Heart right ventricle (tissue), 16 donors: Measurements from ENCODE around the gene FGD4. TPM values are rescaled to one million over a fixed set of nuclear protein-coding genes. Genes with fewer than 3 reads are reported as not detected.
A peak's percentile ranks its signal among the peaks of the same experiment; 100 is the strongest.

Source experiments
- ATAC-seq, 8 donors: fragments of 200-7000 bp; cut with Tn5 transposase; one replicate each; pipeline ENCODE4 v1.9.1; 2020; ENCODE audit warnings: mild to moderate bottlenecking in 8 of 8, moderate library complexity in 8 of 8, moderate number of reproducible peaks in 1 of 8
- DNase-seq, 2 donors: peaks; one replicate each; pipeline ENCODE4 v3.0.0-alpha.2; 2020
- H3K27ac ChIP-seq, 10 donors: fragments of 200-600 bp; sonication (generic) in 2 of 10; one replicate each; pipeline versions ENCODE4 v1.5.0 to v1.8.0; 2020 to 2022; ENCODE audit warnings: mild to moderate bottlenecking in 3 of 10
- H3K27me3 ChIP-seq, 7 donors: fragments of 200-600 bp; one replicate each; pipeline ENCODE4 v1.8.0; 2021 to 2022; ENCODE audit warnings: mild to moderate bottlenecking in 2 of 7
- H3K36me3 ChIP-seq, 9 donors: fragments of 200-600 bp; sonication (generic) in 1 of 9; one replicate each; pipeline versions ENCODE4 v1.5.0 to v1.8.0; 2020 to 2022; ENCODE audit warnings: mild to moderate bottlenecking in 2 of 9
- H3K4me1 ChIP-seq, 9 donors: fragments of 200-600 bp; sonication (generic) in 1 of 9; one replicate each; pipeline versions ENCODE4 v1.5.0 to v1.8.0; 2020 to 2022; ENCODE audit warnings: mild to moderate bottlenecking in 4 of 9
- H3K4me3 ChIP-seq, 10 donors: fragments of 200-600 bp; sonication (generic) in 2 of 10; one replicate each; pipeline versions ENCODE4 v1.5.0 to v1.8.0; 2020 to 2022; ENCODE audit warnings: mild to moderate bottlenecking in 7 of 10, moderate library complexity in 2 of 10
- H3K9me3 ChIP-seq, 11 donors: fragments of 200-600 bp in 10 of 11; sonication (generic) in 2 of 11; one replicate each; pipeline versions ENCODE4 v1.5.0 to v1.8.0; 2013 to 2022; ENCODE audit warnings: mild to moderate bottlenecking in 2 of 11, control low read depth in 1 of 11, moderate library complexity in 1 of 11
- WGBS, 2 donors: extraction: QIAGEN DNeasy Blood & Tissue Kit; methylation state at CpG; one replicate each; pipeline ENCODE4 v1.1.7; 2013; ENCODE audit warnings: inconsistent platforms in 1 of 2; 5-methylcytosine and 5-hydroxymethylcytosine counted together
- intact Hi-C, 10 donors: fragments of 100-400 bp; cut with DNase I; formaldehyde crosslinking; loops; one replicate each; pipeline versions ENCODE4 v1.11.1 to v1.14.2; 2022
- polyA plus RNA-seq, 2 donors: library from polyadenylated mRNA; stranded (reverse); fragments of 200-250 nt; gene quantifications; one replicate each; pipeline ENCODE4 v1.2.3, GENCODE V29; 2013
- total RNA-seq, 10 donors: library from RNA; stranded (reverse); fragmentation: NEBNext Ultra II Directional in 3 of 10; extraction: Animal tissue kit (Norgen Biotek cat#: 25700) in 3 of 10; gene quantifications; one replicate each; pipeline versions ENCODE4 v1.2.1 to v1.2.4, GENCODE V29; 2021 to 2023
- TF ChIP-seq, protein P1 (sequence below), 9 donors: fragments of 200-600 bp; sonication (generic) in 2 of 9; IDR thresholded peaks; one replicate each; pipeline versions ENCODE4 v1.5.0 to v1.8.0; 2021 to 2022; ENCODE audit warnings: antibody characterized with exemption in 9 of 9, mild to moderate bottlenecking in 5 of 9, moderate library complexity in 1 of 9
- donor health status: Arrhythmogenic right ventricular cardiomyopathy.
- donor health status: ischemic (EF 13 %, LVEDD 7.1; RV severe dilation, severe dysfunction).
- donor health status: healthy with polysubstance abuse.
- donor health status: DM: no; HTN: yes; CAD: no.
- donor health status: DM: no; HTN: no; CAD: no.
- donor health status: ischemic (EF 25% LVEDD 6.9; RV normal size, moderate dysfunction).
- donor health status: ischemic (EF 25% LVEDD 5.7; RV mildly dilated, moderate dysfunction).
- donor health status: healthy.
- donor health status: DM: yes; HTN: yes; CAD: no.
- donor health status: Ischemic cardiomyopathy.
- donor health status: ischemic (EF 35%, LVEDD 5.7; RV mildly dilated, moderate dysfunction).
- donor health status: nonischemic (EF 11% LVEDD 7.7; RV severe dilation, severe dysfunction).
- donor health status: DM: yes; HTN: yes; CAD: no.
- donor health status: PGD.
- donor health status: ischemic (EF 29% LVEDD 5.4; RV normal size, mild dysfunction).
- donor health status: nonischemic (EF 23%, LVEDD 6.1; RV moderate dilation, normal function).

The FGD4 gene
- total and polyA plus RNA-seq, 12 donors, result 2.6 to 36.9 (median 25.5) TPM

DNA sequence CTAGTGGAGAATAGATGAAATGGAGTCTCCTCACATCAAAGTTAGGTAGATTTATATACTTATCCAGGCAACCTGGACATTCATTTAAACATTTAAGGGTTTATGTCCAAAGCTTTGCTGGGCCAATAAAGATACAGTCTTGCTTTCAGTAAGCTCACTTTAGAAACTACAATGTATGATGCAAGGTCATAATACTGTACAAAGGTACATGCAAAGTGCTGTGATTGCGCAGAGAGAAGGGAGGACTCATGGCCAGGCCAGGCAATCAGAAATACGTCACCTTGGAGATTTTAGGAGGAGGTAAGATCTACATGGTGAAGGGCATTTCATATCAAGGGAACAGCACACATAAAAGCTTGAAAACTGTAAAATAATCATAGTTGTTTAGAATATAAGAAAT is 113.6 kb downstream of the FGD4 start:
- Histone ChIP-seq H3K36me3 (no peaks in the 10 kb centered on the region), H3K27me3 (no peaks in the 10 kb centered on the region), H3K27ac (no peak overlapping the region), H3K4me1 (peaks cover 4 to 54% (median 24%) of the 10 kb centered on the region in 9 donors), H3K9me3 (no peaks in the 10 kb centered on the region), H3K4me3 (no peak overlapping the region)
- DNase-seq (no peak), ATAC-seq (peak in 1 of 8 donors; percentile 38)
- 88 to 90% methylated on average over 2 of the region's 2 CpGs for WGBS, 2 donors
- intact Hi-C loops, result no loop called here
- TF ChIP-seq, protein P1, sequence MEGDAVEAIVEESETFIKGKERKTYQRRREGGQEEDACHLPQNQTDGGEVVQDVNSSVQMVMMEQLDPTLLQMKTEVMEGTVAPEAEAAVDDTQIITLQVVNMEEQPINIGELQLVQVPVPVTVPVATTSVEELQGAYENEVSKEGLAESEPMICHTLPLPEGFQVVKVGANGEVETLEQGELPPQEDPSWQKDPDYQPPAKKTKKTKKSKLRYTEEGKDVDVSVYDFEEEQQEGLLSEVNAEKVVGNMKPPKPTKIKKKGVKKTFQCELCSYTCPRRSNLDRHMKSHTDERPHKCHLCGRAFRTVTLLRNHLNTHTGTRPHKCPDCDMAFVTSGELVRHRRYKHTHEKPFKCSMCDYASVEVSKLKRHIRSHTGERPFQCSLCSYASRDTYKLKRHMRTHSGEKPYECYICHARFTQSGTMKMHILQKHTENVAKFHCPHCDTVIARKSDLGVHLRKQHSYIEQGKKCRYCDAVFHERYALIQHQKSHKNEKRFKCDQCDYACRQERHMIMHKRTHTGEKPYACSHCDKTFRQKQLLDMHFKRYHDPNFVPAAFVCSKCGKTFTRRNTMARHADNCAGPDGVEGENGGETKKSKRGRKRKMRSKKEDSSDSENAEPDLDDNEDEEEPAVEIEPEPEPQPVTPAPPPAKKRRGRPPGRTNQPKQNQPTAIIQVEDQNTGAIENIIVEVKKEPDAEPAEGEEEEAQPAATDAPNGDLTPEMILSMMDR (IDR thresholded peaks at IDR 0.05), result no peak

DNA sequence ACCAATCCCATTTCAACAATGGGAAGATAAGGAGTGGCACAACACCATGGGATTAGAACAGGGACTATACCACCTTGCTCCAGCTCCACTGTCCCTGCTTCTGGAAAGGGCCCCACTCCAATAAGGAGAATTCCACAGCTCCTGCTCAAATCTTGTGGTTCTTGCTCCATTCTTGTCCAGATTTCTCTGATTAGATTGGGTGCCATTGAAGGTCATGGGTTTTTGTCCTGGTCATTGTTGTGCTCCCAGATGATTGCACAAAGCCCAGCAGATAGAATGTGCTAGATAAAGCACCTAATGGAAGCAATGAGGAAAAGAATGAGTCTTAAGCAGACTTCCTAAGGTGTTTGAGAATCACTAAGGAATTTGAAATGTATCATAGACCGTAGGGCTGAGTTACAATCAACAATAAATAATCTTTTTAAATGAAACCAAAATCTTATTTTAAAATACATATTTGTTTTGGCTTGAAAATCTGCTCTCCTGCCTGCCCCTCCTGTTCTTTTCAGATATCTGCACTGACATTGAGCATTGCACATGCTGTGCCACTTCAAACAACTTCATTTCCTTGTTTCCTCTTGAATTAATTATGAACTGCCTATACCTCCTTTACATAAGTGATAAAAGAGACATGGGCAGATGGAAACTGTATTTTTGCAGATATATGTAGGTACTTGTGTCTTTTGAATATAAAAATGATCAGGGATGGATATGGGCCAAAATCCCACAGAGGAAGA is 115.9 kb downstream of the FGD4 start:
- H3K27ac ChIP-seq, result peak overlapping the region in 1 of 10 donors; percentile 32
- peaks cover 0 to 46% (median 13%) of the 10 kb centered on the region in 9 donors for H3K4me1 ChIP-seq
- intact Hi-C loops, result no loop called here
- no peak for DNase-seq
- H3K36me3 ChIP-seq, result no peaks in the 10 kb centered on the region
- ATAC-seq, result no peak
- H3K4me3 ChIP-seq, result no peak overlapping the region
- TF ChIP-seq, protein P1 (IDR thresholded peaks at IDR 0.05), result no peak
- no peaks in the 10 kb centered on the region for H3K9me3 ChIP-seq
- 93 to 100% methylated on average over 1 of the region's 1 CpG for WGBS, 2 donors
- no peaks in the 10 kb centered on the region for H3K27me3 ChIP-seq

DNA sequence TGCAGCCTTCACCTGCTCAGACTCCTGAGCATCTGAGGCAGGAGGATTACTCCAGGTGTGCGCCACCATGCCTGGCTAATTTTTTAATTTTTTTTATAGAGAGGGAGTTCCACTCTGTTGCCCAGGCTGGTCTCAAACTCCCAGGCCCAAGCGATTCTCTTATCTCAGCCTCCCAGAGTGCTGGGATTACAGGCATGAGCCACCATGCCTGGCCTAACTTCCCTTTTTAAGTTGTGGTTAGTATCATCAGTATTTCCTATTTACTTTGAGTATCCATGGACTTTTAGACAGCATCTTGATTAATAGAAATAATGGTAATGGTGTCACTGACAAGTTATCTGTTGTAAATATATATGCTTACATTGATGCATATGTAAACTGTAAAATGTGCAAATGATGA is 116.9 kb downstream of the FGD4 start:
- 83 to 85% methylated on average over 2 of the region's 2 CpGs for WGBS, 2 donors
- ATAC-seq, result no peak

DNA sequence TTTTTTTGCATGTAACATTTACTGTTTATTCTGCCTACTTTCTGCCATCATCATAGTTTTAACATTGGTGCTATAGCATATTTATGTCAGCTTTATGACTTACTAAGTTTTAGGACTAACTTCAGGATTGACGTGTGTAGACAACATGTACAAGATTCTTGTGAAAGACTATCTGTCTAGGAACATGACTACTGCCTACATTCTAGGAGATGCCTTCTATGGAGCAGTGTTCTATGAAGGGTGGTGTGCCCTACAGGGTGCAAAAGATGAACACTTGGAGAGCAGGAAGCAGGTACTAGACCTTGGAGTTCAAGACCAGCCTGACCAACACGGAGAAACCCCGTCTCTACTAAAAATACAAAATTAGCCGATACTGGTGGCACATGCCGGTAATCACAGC is 118.6 kb downstream of the FGD4 start:
- intact Hi-C loops, result no loop called here
- no peak overlapping the region for H3K4me3 ChIP-seq
- no peaks in the 10 kb centered on the region for H3K27me3 ChIP-seq
- TF ChIP-seq, protein P1 (IDR thresholded peaks at IDR 0.05), result no peak
- 95 to 96% methylated on average over 5 of the region's 5 CpGs for WGBS, 2 donors
- DNase-seq, result no peak
- ATAC-seq, result no peak
- no peaks in the 10 kb centered on the region for H3K36me3 ChIP-seq
- peaks cover 13 to 52% (median 38%) of the 10 kb centered on the region in 9 donors for H3K4me1 ChIP-seq
- no peak overlapping the region for H3K27ac ChIP-seq
- H3K9me3 ChIP-seq, result no peaks in the 10 kb centered on the region

More for the DNA sequence above, 116.9 kb downstream of the FGD4 start:
- H3K4me1 ChIP-seq, result peaks cover 4 to 42% (median 20%) of the 10 kb centered on the region in 9 donors
- intact Hi-C loops, result loop anchor here in 1 of 10 donors (1.0 kb wide), 1 partner anchor 24 kb away; no protein-coding TSS in a partner anchor
- no peak for DNase-seq
- no peak overlapping the region for H3K27ac ChIP-seq
- no peaks in the 10 kb centered on the region for H3K36me3 ChIP-seq
- no peaks in the 10 kb centered on the region for H3K27me3 ChIP-seq
- TF ChIP-seq, protein P1 (IDR thresholded peaks at IDR 0.05), result no peak
- no peak overlapping the region for H3K4me3 ChIP-seq
- H3K9me3 ChIP-seq, result no peaks in the 10 kb centered on the region
